Activated CD4-positive, alpha-beta T cell treated with anti-CD3 and anti-CD28 coated beads, Interleukin-2, Interleukin-6, amounts not matched to agents 100 ng/mL and 50 ng/mL, durations not matched to agents 16 hours and 8 hours (primary cell): ENCODE results near the gene AMD1.
"Not testable (repeated sequence)": the region's sequence is repeated elsewhere in the genome, so short reads cannot be mapped to it uniquely, and the experiment has no call there.

Source experiments
- DNase-seq: peaks from one replicate; pipeline ENCODE4 v3.0.0-alpha.2; 2020

The AMD1 gene

GRCh38 chr6:110873981-110874879 lies at the start of gene AMD1:
Gene AMD1 (plus strand): TSS chr6:110874785. CDS start chr6:110875106, 321 bp downstream.
- DNase-seq, result peak; percentile 97

GRCh38 chr6:110826236-110827129 lies 48.1 kb upstream of the AMD1 start:
- DNase-seq, result no peak

GRCh38 chr6:110828396-110828795 lies 46.2 kb upstream of the AMD1 start:
- no peak for DNase-seq

GRCh38 chr6:110831405-110831804 lies 43.2 kb upstream of the AMD1 start:
- DNase-seq, result no peak

DNA sequence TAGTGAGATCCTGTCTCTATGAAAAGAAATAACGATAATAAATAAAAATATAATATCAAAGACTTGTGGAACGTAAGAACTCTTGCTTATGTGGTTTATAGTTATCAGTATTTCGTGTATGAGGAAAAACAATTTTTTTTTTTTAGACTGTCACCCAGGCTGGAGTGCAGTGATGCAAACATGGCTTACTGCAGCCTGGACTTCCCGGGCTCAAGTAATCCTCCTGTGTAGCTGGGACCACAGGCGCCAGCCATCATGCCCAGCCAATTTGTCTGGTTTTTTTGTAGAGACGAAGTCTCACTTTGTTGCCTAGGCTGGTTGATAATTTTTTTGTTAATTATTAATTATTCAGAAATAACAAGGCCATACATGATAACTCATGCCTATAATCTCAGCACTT lies 40.8 kb upstream of the AMD1 start:
- DNase-seq, result no peak

DNA sequence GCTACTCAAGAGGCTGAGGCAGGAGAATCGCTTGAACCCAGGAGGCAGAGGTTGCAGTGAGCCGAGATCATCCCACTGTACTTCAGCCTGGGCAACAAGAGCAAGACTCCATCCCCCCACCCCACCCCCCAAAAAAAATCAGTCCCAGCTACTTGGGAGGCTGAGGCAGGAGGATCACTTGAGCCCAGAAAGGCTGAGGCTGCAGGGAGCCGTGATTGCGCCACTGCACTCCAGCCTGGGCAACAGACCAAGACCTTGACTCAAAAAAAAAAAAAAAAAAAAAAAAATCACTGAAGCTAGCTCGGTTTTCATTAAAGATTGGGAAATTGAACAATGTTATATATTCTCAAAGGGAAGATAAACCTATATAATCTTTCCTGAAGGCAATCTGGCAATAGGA lies 38.8 kb upstream of the AMD1 start:
- not testable (repeated sequence) for DNase-seq

- no peak for DNase-seq
Observed at GRCh38 chr6:110841266-110841665, 33.3 kb upstream of the AMD1 start.

DNA sequence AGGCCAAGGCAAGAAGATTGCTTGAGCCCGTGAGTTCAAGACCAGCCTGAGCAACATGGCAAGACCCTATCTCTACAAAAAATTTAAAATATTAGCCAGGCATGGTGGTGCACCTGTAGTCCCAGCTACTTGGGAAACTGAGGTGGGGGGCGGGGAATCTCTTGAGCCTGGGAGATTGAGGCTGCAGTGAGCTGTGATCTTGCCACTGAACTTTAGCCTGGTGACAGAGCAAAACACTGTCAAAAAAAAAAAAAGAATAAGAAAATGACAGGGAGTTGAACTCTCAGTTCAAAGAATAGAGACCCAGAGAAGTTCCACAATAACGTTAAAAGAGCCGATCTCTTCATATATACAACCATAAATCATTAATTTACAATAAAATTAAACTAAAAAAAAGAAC lies 24.8 kb upstream of the AMD1 start:
- DNase-seq, result no peak

DNA sequence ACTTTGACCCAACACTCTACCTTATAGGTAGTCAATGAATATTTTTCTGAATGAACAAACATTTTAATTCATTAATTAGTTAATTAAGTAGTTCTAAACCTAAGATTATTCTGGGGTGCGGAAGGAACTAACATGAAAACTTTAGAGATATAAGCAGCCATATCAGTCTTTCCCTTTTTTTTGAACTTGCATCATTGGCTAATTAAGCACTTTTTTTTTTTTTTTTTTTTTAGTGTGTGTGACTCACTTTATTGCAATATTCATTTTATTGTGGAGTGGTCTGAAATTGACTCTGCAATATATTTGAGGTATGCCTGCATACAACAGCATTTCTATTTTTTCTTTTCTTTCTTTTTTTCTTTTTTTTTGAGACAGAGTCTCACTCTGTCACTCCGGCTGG lies 21.8 kb upstream of the AMD1 start:
- DNase-seq, result no peak

DNA sequence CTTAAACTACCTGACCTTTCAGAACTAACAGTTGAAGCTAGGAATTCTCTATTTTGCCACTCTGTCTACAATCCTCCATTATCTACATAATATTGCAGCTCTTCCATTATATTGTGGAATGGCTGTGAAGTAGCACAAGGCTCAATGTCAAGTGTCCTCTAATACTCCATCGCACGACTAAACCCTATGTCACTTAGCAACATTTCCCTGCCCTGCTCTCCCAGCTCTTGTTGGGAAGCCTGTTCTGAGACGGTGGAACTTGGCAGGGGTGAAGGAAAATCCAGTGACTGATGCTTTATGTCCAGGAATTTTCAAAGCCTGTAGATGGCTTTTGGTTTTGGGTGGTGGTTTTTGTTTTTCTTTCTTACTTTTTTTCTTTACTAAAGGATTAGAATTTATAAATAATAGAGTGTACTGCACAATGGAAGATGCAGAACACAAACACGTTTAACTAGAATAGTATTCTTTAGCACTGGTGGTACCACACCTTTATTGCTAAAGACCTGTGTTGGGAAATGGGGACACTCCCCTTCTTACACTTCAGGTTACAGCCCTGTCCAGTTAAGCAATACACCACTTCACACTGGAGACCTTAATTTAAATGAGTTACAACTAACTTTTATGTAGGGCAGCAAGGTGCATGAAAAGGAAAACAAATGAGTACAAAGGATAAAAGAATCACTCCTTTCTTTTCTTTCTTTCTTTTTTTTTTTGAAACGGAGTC lies 20.7 kb upstream of the AMD1 start:
- DNase-seq, result no peak

- no peak for DNase-seq
Observed at GRCh38 chr6:110856296-110856695, 18.3 kb upstream of the AMD1 start.

GRCh38 chr6:110858016-110858415 lies 16.6 kb upstream of the AMD1 start:
- no peak for DNase-seq

DNA sequence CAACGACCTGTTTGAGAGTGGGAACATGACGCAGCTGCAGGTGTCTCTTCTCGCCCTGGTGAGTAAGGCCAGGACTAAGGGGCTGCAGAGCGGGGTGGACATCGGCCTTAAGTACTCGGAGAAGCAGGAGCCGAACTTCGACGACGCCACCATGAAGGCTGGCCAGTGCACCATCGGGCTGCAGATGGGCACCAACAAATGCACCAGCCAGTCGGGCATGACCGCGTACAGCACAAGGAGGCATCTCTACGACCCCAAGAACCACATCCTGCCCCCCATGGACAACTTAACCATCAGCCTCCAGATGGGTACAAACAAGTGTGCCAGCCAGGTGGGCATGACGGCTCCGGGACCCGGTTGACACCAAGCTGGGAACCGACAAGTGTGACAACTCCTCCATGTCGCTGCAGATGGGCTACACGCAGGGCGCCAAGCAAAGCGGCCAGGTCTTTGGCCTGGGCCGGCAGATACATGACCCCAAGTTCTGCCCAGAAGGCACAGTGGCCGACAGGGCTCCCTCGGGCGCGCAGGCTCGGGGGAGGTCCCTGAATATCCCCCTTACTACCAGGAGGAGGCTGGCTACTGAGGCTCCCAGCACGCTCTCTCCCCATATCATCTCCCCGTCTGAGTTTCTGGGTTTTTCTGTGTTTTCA lies 15.9 kb upstream of the AMD1 start:
- DNase-seq, result no peak

DNA sequence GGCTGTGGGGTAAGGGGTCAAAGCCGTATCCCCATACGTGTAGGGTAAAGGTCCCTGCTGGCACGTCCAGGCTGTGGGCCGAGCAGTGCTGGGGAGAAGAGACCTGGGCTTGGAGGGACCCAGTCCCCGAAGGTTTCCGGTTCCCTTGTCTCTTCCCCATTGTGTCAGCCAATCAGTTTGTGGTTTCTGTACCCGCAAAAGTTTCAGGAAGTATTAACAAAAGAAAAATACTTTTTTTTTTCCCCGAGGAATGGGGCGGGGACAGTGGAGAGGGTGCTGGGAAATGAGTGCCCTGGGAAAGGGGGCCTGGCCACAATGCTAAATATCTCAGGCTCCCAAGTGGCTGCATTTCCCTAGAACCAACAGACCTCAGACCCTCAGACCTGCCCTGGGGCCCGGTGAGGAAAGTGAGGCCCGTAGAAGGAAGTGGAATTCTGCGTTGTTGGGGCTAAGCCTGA lies 15.2 kb upstream of the AMD1 start:
- no peak for DNase-seq

DNA sequence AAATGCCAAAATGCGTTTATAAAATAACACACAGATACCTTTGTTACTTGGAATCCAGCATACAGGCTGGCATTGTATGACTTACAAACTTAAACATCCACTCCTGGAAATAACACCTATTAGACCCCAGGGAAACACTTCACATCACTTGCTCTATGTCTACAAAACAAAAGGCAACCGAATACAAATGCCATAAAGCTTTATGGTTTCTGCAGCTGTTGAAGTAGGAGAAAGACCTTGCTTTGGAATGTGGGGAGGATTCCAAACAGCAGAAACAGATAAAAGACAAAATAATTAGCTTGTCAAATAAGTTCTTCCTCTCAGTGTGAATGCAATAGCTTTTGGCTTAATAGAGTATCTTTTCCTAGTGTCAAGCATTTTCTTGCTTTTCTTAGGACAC lies 9.8 kb upstream of the AMD1 start:
- no peak for DNase-seq

DNA sequence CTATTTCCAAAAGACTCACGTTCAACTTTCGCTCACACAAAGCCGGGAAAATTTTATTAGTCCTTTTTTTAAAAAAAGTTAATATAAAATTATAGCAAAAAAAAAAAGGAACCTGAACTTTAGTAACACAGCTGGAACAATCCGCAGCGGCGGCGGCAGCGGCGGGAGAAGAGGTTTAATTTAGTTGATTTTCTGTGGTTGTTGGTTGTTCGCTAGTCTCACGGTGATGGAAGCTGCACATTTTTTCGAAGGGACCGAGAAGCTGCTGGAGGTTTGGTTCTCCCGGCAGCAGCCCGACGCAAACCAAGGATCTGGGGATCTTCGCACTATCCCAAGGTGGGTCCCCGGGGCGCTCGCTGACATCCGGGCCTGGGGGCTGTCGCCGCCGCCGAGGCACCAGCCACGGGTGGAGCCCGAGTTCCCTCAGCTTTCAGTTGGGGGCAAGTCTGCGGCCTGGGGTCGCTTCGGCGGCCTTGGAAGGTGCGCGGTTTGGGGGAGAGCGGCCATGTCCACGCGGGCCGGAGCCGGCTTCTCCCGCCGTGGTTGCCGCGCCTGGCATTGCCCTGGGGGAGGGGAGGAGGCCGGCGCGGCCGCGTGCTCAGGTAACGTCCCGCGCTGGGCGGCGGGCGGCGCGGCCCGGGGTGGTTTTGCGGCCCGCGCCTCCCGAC lies 429 bp downstream of the AMD1 start:
- DNase-seq, result no peak

DNA sequence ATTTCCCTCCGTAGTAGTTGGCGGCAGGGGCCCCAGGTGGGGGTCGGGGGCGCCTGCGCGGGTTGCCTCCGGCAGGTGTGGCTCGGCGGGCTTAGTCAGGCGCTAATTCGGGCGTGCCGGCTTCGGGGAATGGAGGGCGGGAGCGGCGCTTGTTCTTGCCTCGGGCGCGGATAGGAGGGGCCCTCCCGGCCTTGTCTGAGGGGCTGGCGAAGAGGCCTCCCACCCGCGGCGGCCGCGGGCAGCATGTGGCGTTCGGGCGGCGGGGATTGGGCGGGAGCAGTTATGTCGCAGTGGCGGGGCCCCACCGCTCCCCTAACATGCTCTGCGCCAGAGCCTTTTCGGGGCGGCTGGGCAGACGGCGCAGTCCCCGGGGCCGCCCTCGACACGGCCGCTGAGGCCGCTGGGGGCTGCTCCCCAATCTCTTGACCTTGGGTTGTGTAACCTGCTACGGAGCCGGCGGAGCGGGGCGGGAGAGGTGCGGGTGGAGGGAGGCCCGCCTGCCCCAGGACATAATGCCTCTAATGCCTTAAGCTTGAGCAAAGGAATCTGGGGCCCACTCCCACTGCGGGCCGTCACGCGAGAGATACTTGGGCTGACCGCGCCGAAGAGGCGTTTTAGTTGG lies 1.1 kb downstream of the AMD1 start:
- DNase-seq, result peak; percentile 62

DNA sequence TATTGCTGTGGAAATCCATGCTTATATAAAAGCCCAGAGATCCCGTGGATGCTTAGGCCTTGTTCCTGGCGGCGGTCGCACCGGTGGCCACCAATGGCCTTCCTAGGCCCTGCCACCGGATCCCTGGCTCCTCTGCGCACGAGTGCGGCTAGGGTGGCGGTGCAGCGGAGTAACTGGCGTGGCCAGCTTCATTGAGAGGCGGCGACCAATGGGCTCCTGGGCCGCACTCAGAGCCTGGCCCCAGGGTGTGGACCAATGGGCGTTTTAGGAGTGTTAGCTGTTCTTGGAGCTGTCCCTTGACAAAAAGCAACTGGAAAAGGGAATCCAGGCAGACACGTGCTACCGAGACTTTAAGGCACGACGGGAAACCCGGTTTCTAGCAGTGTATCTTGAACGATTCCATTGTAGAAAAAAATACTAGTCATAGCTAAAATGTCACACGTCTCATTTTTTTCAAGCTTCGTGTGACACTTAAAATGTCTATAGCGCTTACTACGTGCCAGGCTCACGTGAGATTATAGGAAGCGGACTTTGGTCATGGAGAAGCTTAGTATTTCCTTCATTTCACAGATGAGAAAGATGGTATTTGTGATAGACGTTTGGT lies 1.7 kb downstream of the AMD1 start:
- peak; percentile 79 for DNase-seq

DNA sequence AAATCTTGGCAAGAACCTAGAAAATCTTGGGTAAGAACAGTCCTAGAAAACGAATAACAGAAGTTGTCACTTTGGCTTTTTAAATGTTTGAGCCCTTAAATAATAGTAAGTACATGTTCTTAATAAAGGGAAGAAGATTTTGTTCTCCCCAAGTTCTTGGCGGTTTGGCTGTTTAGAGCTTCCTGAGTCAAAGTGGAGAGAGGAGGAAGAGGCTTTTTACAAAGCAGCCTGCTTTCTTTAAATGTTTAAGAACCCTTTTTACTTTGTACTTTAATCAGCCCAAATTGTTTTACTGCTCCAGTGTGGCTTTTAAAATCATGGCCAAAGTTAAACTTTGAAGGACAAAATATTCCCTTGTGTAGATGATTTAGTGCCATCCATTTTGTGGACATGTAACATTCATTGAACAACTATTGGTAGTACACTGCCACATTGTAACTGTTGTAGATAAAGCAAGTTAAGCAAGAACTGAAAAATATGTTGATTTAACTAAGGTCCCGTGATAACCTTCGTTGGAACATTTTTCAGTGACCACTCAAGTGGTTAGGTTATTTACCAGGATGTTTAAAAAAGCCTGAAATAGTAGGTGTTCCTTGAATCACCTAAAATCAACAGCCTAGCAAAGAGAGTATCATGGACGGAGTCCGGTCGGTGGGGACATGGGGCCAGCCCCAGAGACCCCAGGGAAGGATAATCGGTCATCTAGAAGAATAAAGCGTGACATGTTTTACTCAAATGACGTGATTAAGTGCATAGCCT lies 2.4 kb downstream of the AMD1 start:
- DNase-seq, result no peak

- no peak for DNase-seq
Observed at GRCh38 chr6:110877569-110877968, 3.0 kb downstream of the AMD1 start.
